ENCODE measurements around the gene AHCY.
"Not testable (repeated sequence)": the region's sequence is repeated elsewhere in the genome, so short reads cannot be mapped to it uniquely, and the experiment has no call there.

The AHCY gene

GRCh38 chr20:34302723-34303533, at the start of gene AHCY:
Gene AHCY (minus strand): TSS chr20:34303355. CDS start chr20:34303270, 85 bp downstream.
- peak; percentile 97 to 99 for DNase-seq

DNA sequence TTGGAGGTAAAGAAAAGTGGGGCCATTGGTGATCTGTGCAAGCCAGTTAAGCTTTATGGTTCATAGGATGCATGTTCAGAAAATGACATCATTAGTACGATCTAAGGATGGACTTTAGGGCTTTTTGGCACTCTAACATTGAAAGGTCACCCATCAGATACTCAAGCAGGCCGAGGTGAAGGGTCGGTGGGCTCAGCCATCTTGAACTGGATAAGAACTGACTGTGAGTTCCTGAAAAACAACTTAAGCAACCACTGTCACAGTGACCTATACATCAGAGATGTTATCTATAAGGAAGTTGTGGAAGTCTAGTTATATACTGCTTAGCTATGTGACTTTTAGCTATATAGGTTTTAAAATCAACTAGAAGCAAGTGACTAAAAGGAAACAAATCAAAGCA, 46.9 kb upstream of the AHCY start:
- DNase-seq, result no peak

DNA sequence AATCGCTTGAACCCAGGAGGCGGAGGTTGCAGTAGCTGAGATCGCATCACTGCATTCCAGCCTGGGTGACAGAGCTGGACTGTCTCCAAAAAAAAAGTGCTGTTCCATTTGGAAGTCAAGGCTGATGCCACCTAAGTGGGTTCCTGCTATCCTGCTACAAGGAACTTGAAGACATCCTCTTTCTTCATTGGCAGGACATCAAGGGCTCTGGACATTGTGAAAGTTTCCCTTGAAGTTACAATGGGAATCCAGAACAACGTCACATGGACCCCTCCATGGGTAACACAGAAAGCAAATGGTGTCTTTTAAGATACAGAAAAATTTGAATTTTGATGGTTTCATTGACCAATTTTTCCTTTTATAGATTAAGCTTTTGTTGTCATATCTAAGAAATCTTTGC, 44.4 kb upstream of the AHCY start:
- no peak for DNase-seq

DNA sequence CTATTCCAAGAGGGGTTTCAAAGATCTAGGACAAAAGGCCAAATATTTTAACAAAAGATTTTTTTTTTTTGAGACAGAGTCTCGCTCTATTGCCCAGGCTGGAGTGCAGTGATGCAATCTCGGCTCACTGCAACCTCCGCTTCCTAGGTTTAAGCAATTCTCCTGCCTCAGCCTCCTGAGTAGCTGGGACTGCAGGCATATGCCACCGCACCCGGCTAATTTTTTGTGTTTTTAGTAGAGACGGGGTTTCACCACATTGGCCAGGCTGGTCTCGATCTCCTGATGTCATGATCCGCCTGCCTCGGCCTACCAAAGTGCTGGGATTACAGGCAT, 43.3 kb upstream of the AHCY start:
- DNase-seq, result not testable (repeated sequence)

DNA sequence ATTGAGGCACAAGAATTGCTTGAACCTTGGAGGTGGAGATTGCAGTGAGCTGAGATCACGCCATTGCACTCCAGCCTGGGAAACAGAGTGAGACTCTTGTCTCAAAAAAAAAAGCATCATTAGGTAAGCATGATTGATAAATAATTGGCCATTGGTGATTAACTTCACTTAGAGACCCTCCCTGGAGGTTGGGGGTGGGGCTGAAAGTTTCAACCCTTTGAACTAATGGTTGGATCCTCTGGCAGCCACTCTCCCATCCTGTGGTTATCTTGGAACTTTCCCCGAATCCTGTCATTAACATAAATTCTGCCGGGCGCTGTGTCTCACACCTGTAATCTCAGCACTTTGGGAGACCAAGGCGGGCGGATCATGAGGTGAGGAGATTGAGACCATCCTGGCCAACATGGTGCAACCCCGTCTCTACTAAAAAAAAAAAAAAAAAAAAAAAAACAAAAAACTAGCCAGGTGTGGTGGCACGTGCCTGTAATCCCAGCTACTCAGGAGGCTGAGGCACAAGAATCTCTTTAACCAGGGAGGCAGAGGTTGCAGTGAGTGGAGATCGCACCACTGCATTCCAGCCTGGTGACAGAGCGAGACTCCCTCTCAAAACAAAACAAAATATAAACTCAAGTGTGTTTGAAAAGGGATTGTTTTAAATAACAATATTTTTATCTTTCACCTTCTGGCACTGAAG, 42.8 kb upstream of the AHCY start:
- DNase-seq, result not testable (repeated sequence)

- DNase-seq, result no peak
Observed at GRCh38 chr20:34345402-34345736, 42.2 kb upstream of the AHCY start.

- DNase-seq, result no peak
Observed at GRCh38 chr20:34344238-34344637, 41.1 kb upstream of the AHCY start.

DNA sequence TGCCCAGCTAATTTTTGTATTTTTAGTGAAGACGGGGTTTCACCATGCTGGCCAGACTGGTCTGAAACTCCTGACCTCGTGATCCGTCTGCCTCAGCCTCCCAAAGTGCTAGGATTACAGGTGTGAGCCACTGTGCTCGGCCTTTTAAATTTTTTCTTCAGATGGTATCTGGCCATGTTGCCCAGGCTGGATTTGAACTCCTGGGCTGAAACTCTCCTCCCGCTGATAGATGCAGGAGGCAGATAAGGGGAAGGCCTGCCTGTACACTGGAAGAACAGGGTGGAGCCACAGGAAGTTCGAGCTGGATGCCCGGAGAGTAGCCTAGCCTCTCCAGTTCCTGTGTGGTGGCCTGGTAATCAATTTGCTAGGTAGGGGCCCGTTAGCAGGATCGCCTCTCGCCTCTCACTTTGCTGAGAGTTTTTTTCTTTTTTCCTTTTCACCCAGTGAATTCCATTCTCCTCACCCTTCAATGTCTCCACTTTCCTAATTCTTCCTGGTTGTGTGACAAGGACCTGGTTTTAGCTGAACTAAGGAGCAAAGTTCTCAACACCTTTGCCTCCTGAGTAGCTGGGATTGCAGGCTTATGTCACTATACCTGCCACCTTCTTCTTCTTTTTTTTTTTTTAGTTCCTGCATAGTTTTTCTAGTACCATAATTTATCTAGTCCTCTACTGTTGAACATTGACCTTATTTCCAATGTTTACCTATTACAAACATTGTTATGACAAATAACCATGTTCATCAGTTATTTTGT, 40.5 kb upstream of the AHCY start:
- no peak for DNase-seq

DNA sequence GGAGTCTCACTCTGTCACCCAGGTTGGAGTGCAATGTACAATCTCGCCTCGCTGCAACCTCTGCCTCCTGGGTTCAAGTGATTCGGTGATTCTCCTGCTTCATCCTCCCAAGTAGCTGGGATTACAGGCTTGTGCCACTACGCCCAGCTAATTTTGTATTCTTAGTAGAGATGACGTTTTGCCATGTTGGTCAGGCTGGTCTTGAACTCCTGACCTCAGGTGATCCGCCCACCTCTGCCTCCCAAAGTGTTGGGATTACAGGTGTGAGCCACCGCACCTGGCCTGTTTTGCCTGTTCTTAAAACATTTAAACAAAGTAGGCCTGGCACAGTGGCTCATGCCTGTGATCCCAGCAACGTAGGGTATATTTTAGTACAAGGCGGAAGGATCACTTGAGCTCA, 38.0 kb upstream of the AHCY start:
- not testable (repeated sequence) for DNase-seq

DNA sequence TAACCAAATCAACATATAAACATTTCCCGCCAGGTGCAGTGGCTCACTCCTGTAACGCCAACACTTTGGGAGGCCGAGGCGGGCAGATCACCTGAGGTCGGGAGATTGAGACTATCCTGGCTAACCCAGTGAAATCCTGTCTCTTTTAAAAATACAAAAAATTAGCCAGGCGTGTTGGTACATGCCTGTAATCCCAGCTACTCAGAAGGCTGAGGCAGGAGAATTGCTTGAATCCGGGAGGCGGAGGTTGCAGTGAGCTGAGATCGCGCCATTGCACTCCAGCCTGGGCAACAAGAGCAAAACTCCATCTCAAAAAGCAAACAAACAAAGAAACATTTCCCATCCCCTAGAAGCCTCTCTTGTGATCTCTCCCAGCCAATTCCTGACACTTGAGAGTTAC, 37.6 kb upstream of the AHCY start:
- DNase-seq, result not testable (repeated sequence)

DNA sequence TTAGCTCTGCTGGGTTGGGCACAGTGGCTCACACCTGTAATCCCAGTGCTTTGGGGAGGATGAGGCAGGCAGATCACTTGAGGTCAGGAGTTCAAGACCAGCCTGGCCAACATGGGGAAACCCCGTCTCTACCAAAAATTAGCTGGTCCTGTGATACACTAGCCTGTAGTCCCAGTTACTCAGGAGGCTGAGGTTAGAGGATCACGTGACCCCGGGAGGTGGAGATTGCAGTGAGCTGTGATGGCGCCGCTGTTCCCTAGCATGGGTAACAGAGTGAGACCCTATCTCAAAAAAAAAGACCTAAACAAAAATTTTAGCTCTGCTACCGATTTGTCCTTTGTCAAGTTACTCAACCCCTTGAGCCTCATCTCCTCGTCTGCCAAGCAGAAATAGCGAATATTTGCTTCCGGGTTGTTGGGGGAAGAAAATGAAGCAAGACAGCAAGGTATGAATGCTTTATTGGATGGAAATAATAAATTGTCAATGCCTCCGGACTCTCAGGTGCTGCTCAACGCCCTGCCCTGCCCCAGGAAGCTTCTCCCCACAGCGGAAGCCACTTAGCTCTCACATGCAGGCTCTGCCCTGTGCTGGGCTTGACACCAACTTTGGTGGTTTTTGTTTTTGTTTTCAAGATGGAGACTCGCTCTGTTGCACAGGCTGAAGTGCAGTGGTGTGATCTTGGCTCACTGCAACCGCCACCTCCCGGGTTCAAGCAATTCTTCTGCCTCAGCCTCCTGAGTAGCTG, 35.0 kb upstream of the AHCY start:
- DNase-seq, result peak in 1 of 2 experiments; percentile 6

GRCh38 chr20:34337544-34337943, 34.4 kb upstream of the AHCY start:
- no peak for DNase-seq

DNA sequence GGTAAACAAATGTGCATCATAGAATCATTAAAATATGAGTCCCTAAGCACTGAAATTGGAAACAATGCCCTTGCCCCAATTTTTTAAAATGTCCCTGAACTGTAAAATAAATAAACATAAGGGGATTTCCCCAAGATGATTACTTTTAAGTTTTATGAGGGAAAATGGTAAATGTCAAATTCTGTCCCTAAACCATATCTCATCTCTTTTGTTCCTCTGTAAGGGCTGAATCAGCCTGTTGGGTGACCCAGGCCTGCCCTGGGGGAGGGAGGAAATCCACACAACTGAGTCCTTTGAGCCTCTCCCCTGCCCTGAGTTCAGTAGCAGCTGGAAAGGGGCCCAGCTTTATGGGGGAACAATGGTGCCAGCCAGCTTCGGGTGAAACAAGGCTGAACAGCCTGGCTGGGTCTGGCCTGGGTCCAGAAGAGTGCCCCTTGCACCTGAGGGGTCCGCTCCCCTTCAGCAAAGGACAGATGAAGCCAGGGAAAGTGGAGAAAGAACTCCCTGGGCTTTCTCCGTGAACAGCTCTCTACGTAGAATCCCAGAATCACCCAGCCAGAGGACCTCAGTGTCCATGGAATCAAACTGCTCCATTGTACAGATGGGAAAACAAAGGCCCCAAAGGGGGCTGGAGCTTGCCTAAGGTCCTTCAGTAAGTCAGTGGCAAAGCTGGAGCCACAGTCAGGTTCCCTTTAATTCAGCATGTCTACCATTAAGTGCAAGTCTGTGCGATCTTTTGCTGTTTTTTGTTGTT, 31.7 kb upstream of the AHCY start:
- no peak for DNase-seq

- DNase-seq, result no peak
Observed at GRCh38 chr20:34333786-34334185, 30.6 kb upstream of the AHCY start.

- no peak for DNase-seq
Observed at GRCh38 chr20:34332262-34332920, 29.2 kb upstream of the AHCY start.

- DNase-seq, result no peak
Observed at GRCh38 chr20:34331838-34332237, 28.7 kb upstream of the AHCY start.

DNA sequence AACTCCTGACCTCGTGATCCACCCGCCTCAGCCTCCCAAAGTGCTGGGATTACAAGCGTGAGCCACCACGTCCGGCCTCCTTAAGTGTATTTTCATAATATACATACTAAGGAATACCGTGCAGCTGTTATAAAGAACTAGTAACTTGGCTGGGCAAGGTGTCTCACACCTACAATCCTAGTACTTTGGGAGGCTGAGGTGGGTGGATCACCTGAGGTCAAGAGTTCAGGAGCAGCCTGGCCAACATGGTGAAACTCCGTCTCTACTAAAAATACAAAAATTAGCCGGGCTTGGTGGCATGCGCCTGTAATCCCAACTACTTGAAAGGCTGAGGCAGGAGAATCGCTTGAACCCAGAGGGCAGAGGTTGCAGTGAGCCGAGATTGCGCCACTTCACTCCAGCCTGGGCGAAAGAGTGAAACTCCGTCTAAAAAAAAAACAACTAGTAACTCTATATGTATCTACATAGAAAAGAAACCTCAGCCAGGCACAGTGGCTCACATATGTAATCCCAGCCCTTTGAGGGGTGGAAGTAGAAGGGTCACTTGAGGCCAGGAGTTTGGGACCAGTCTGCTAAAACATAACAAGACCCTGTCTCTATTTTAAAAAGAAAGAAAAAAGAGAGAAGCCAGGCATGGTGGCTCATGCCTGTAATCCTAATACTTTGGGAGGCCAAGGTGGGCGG, 27.8 kb upstream of the AHCY start:
- not testable (repeated sequence) for DNase-seq

DNA sequence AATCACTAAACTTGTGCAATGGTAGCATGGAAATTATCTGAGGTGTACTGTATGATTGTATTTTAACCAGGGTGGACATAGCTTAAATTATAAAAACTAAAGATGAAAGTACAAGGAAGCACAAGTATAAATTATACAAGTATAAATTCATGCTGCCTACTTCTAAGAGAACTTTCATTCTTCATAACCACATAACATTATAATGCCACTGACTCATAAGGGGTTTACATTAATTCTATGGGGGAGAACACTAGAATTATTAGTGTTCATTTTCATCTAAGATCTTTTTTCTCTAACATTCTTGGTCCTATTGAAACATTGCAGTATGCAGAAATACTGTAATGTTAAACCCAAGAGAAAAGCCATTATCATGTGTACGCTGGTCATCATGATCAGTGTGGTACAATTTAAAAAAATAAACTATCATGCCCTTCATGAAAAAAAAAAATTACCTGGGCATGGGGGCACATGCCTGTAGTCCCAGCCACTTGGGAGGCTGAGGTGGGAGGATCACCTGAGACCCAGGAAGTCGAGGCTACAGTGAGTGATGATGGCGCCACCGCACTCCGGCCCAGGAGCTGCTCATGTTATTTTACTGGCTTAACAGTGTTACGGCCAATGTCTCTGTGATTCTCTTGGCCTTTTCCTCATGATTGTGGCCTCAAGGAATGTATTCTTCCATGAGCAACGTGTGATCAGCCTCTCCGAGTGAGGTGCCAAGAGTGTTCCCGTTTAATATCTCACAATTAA, 25.9 kb upstream of the AHCY start:
- DNase-seq, result no peak

DNA sequence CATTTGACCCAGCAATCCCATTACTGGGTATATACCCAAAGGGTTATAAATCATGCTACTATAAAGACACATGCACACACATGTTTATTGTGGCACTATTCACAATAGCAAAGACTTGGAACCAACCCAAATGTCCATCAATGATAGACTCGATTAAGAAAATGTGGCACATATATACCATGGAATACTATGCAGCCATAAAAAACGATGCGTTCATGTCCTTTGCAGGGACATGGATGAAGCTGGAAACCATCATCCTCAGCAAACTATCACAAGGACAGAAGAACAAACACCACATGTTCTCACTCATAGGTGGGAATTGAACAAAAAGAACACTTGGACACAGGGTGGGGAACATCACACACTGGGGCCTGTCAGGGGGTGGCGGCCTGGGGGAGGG, 25.1 kb upstream of the AHCY start:
- not testable (repeated sequence) for DNase-seq

DNA sequence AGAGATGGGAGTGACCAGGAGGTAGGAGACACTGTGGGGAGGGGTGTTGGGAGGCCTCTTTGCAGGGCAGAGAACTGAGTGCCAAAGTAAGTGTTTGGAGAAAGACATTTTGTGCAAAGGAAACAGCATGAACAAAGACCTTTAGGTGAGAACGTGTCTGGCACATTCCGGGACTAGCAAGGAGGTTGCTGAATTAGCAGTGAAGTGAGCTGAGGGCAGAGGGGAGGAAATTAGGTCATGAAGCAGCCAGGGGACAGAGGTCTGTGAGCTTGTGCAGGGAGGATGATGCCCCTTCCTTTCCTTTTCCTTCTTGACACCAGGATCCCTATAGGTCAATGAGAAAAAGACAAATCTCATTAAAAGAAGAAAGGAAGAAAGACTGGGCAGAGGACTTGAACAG, 21.4 kb upstream of the AHCY start:
- DNase-seq, result no peak

All from activated CD4-positive, alpha-beta T cell treated with anti-CD3 and anti-CD28 coated beads, Interleukin-2, amount 50 U/mL, for 48 hours (primary cell).